ENCODE data around the gene C3.

The C3 gene

DNA sequence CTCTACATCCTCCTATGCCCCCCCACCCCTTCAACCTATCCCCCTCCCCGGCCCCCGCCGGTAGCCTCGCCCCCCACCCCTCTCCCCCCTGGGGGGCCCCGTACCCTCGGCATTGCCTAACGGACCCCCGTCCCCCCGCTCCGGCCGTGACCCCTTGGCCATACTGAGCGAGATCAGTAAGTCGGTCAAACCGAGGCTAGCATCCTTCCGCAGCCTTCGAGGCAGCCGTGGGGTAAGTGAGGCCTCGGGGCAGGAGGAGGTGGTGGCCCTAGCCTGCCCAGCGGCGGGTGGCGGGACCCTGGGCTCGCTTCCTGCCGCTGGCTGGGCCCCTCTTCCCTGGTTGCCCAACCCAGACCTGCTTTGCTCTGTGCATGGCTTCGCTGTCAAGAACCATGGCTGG, 25.5 kb upstream of the C3 start:
- in situ Hi-C loops (cut with MboI; ENCODE audit: low sequenced_read_pairs), result no loop called here

GRCh38 chr19:6744381-6745301, 24.2 kb upstream of the C3 start:
- in situ Hi-C loops (cut with MboI; ENCODE audit: low sequenced_read_pairs), result no loop called here

DNA sequence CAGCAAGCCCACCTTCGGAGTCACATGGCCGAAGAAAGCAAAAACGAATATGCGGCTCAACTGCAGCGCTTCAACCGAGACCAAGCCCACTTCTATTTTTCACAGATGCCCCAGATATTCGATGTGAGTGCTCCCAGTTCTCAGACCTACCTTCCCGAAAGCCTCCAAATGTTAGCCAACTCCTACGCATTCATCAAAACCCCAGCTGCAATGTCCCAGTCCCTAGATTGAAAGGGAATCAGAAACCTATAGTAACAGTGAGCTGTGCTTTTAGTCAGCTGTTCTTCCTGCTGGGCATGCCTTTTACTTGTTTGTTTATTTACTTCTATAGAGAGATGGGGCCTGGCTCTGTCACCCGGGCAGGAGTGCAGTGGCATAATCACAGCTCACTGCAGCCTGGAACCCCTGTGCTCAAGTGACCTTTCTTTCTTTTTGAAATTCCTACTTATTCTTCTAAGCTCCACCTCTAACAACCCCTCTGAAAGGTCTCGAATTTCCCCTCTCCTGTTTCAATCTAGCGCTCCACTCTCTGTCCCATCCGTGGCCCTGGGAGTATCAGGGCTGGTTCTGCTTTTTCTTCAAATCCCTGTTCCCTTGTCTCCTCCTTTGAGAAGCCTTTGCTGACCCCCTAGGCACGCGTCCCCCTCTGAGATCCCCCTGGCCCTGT, 23.4 kb upstream of the C3 start:
- in situ Hi-C loops (cut with MboI; ENCODE audit: low sequenced_read_pairs), result no loop called here

- in situ Hi-C loops (cut with MboI; ENCODE audit: low sequenced_read_pairs), result no loop called here
These were observed 22.6 kb upstream of the C3 start for GRCh38 chr19:6743066-6743465.

DNA sequence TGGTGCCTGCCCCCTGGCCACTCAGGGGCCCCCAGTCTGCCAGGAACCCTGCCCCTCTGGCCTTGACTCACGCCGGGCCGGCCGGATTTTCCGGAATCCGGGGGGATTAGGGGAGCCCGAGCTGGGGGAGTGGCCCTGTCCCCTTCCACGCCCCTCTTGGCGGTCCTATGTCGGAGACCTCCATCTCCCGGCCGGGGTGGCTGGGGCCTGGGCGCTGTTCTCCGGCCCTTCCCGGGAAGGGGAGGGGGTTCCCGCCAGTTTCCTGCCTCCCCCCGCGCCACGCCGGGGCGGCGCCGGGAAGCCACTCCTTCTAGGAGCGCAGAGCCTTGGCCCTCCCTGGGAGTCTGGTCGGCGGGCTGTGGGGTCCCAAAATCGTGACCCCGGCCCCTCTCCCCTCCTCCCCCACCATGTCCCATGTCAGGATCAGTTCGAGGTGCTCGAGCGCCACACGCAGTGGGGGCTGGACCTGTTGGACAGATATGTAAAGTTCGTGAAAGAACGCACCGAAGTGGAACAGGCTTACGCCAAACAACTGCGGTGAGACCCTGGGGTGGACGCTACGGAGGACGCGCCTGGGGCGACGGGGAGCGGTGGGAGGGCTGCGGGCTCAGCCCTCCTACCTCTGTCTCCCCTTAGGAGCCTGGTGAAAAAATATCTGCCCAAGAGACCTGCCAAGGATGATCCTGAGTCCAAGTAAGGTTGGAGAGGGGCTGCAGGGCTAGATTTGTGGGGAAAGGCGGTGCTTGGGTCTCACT, 20.3 kb upstream of the C3 start:
- in situ Hi-C loops (cut with MboI; ENCODE audit: low sequenced_read_pairs), result no loop called here

DNA sequence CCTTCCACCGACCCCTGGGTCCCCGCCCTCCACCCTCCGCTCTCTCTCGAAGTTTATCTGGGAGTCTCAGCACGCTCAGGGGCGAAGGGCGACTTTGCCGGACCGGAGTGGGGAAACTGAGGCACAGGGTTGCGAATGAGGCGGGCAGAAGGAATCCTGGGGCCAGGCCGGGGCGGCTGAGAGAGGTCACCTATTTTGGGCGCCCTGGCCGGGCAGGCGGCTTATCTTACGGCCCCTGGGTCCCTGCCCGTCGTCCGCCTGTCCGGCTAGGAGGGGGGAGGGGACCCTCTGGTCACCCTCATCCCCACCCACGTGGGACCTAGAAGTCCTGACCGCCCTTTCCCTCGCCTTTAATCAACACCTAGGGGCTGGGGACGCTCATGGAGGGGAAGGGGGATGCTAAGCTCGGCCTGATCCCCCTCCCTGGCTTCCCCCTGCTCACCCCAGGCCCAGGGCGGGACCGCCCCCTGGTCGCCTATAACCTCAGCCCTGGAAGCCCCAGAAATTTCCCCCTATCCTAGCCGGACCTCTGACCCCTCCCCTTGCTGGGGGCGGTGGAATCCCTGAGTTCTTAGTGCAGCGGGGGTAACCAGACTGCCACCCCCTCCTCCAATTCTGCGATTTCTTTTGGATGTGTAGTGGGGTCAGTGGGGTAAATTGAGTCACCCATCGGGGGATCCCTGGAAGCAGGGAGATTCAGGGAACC, 19.6 kb upstream of the C3 start:
- in situ Hi-C loops (cut with MboI; ENCODE audit: low sequenced_read_pairs), result no loop called here

DNA sequence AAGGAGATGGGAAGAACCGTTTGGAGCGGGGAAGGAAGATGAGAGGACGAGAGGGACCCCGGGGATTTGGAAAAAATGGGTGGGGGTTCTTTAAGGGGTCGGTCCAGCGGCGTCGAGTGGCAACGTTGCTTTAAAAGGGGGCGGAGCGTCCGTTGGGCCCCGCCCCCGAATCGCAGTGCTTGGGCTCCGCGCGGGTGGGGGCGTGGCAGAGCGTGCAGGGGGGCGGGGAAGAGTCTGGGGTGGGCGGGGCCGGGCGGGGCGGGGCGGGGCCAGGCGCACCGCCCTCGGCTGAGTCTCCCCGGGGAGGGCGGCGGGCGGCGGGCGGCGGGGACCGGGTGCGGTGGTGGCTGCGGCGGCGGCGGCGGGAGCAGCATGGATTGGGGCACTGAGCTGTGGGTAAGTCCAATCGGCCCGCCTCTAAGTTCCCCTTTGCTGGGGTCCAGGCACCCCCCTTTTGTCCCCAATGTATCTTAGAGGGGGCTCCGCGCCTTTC, 19.0 kb upstream of the C3 start, which contains the start of gene TRIP10:
TRIP10 (plus strand) TSS at position 291 of the 493 bp plus-strand sequence; CDS start at position 373, 82 bp downstream.
- in situ Hi-C loops (cut with MboI; ENCODE audit: low sequenced_read_pairs), result no loop called here

DNA sequence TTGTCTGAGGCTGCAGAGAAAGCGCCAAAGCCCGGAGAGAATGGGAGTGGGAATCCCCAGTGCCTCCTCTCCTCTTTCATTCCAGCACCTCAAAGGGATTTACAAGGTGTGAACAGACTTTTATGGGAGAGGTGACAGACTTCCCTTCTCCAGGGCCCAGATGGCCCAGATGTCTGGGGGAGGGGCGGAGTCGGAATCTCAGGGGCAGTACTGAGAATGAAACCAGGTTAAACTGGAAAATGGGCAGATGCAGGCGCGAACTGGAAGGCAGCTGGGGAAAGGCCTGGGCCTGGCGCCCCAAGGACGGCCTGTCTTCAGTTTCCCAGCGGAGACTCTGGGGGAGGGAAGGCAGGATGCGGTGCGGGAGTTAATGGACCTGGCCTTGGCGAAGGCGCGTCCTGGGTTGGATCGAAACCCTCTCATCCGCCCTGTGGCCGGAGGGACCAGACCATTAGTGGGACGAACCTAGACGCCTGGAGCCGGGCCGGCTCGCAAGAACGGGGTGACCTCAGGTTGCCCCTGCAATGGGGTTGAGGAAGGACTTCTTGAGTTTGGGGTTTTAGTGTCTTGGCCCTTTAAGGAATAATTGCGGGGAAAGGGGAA, 18.4 kb upstream of the C3 start:
- in situ Hi-C loops (cut with MboI; ENCODE audit: low sequenced_read_pairs), result no loop called here

DNA sequence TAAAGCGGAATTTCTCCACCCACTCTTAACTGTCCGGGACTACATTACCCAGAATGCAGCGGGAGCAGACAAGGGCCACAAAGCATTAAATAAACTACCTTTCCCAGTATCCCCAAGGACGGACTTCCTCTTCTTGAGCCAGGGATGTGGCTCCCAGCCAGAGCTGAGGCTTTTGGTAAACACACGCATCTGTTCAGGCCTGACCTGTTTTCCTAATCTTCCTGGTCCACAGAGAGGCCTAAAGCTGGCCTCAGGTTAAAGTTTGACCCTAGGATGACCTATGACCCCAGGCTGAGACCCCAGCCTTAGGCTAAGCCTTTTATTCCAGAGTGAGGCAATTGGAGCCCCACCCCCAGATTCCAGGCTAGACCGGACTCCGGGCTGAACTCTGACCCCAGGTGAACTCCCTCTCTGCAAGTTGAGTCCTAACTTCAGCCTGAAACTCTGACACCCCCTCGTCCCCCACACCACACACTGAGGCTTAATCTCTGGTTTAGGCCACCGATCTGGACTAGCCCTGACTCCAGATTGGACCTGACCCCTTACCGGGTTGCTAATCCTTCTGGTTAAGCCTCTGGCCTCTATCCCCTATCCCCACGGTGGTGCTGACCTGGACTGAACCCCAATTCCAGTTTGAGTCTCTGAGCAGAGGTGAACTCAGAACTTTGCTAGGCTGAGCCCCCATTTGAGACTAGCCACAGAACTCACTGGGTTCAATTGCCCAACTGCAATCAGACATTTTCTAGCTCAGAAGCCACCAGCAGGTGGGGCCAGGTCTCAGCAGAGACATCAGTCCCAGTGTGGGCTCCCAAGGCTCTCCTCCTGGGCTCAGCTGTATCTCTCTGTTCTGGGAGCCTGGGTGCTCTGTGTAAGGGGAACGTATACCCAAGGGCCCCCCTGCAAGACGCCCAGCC, 17.7 kb upstream of the C3 start:
- in situ Hi-C loops (cut with MboI; ENCODE audit: low sequenced_read_pairs), result no loop called here

DNA sequence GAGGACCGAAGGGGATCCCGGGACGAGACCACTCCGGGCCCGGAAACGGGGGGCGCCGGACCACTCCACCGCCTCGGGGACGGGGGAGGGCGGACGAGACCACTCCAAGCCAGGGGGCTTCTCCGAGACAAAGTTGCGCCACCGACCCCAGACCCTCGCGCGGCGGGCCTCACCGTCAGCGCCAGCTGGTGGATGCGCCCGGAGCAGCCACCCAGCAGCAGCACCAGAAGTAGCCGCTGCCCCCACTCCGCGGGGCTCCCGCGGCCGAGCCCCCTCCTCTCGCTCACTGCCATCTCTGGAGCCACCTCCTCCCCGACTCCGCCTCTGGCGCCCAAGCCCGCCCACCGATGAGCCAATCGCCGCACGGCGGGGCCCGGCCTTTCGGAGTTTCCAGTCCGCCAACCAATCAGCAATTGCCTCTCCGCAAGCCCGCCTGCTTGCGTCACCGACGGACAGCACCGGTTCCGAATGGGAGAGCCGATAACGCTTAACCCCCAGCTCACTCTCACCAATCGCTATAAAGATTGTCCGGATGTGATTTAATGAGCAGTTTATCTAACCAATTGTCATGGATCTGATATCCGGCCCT, 16.9 kb upstream of the C3 start, which contains the start of gene GPR108:
GPR108 (minus strand) TSS at position 297 of the 589 bp plus-strand sequence; CDS start at position 293, 4 bp downstream.
- in situ Hi-C loops (cut with MboI; ENCODE audit: low sequenced_read_pairs), result no loop called here

GRCh38 chr19:6736917-6737283, 16.4 kb upstream of the C3 start:
- in situ Hi-C loops (cut with MboI; ENCODE audit: low sequenced_read_pairs), result no loop called here

- in situ Hi-C loops (cut with MboI; ENCODE audit: low sequenced_read_pairs), result no loop called here
These were observed 15.9 kb upstream of the C3 start for GRCh38 chr19:6736169-6736916.

GRCh38 chr19:6735181-6735911, 14.9 kb upstream of the C3 start:
- in situ Hi-C loops (cut with MboI; ENCODE audit: low sequenced_read_pairs), result no loop called here

DNA sequence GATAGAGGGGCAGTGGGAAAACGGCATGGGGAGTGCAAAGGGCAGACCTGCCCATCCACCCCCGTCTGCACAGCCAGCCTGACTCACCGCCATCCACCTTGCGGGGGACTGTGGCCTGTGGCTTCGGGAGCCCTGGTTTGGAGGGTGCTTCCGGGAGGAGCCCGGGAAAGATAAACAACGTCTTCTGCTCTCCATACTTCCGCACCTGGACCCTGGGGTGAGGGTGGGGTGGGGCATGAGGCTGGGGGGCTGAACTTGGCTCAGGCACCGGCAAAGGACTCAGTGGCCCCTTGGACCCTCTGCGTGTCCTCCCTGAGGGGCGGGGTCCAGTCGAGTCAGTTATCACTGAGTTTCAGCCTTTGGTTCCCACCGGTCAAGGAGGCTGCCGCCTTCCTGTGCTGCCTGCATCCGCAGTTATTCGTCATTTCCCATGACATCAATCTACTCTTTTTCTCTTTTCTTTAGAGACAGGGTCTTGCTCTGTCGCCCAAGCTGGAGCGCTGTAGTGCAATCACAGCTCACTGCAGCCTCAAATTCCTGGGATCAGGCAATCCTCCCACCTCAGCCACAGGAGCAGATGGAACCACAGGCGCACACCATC, 13.7 kb upstream of the C3 start:
- in situ Hi-C loops (cut with MboI; ENCODE audit: low sequenced_read_pairs), result no loop called here

DNA sequence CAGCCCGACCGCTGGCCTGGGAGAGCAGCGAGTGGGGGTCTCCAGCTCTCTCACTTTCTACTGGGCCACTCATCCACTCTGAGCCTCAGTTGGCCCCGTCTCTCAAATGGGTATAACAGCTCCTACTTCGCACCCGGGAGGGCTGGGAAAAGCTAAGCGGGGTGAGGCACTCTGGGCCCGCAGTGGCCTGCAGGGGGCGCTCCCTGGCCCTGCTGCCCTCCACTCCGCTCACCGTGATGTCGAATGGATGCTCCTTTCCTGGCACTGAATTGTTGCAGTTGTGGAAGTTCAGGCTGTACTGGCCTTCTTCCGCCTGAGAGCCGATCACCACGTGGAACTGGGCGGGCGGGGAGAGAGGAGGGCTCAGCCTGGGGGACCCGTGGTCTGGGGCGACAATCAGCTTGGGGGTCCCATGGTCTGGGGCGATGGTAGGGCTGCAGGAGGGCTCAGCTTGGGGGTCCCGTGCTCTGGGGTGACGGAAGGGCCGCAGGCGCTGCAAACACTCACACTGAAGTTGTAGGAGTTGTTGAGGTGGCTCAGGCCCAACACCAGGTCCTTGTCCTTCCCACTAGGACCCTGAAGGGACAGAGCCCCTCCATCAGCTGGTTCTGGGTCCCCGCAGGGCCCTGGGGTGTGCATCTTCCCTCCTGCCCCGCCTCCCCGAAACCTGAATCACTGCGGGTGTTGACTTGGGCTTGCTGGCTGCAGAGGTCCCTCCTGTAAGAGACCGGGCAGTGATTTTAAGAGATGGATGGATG, 13.1 kb upstream of the C3 start:
- in situ Hi-C loops (cut with MboI; ENCODE audit: low sequenced_read_pairs), result no loop called here

GRCh38 chr19:6732803-6733337, 12.4 kb upstream of the C3 start:
- in situ Hi-C loops (cut with MboI; ENCODE audit: low sequenced_read_pairs), result no loop called here
